A549 (cell line): ENCODE measurements around the gene JHY. TPM values are rescaled to one million over a fixed set of nuclear protein-coding genes. Genes with fewer than 3 reads are reported as not detected.

Source experiments
- ATAC-seq, 2 experiments: fragments of 200-7000 bp in 1 of 2; fragments of >200 bp in 1 of 2; cut with Nextera tagmentation in 1 of 2; cut with Tn5 transposase in 1 of 2; 3 replicates each; pipeline versions ENCODE4 v1.8.0 to v1.9.1; 2018 to 2020; ENCODE audit warnings: mild to moderate bottlenecking in 1 of 2, moderate library complexity in 1 of 2
- CTCF ChIA-PET: fragments of 300-600 bp; sonication (Branson Sonifier 250); formaldehyde crosslinking; extraction: SDS; loops from one replicate; lab custom pipeline; 2021; ENCODE audit warnings: antibody characterized with exemption, inconsistent platforms; lab: Yijun Ruan, JAX
- POLR2A ChIA-PET: fragments of 350-600 bp; formaldehyde crosslinking; extraction: SDS; loops from one replicate; lab custom pipeline; 2021; ENCODE audit warnings: antibody characterized with exemption, inconsistent platforms; lab: Yijun Ruan, JAX
- DNase-seq, 2 experiments: peaks; one replicate each; pipeline versions ENCODE4 v3.0.0 to v3.0.0-alpha.2; 2011 to 2016; ENCODE audit warnings: low read depth in 1 of 2, low spot score in 1 of 2
- FAIRE-seq: peaks from 2 replicates; lab custom pipeline; 2011; peaks lifted over from hg19 to GRCh38; lab: Jason Lieb, UNC
- H3K27ac ChIP-seq, 2 experiments: fragments of >200 bp; sonication (Bioruptor Twin); formaldehyde crosslinking; 3 replicates each; pipeline ENCODE4 v1.5.1; 2016 to 2017
- H3K4me1 ChIP-seq: fragments of >200 bp; sonication (Bioruptor Twin); formaldehyde crosslinking; 3 replicates; pipeline ENCODE4 v1.6.1; 2016
- H3K4me2 ChIP-seq: fragments of >200 bp; sonication (Bioruptor Twin); formaldehyde crosslinking; 3 replicates; pipeline ENCODE4 v1.6.1; 2016
- H3K4me3 ChIP-seq: fragments of >200 bp; sonication (Bioruptor Twin); formaldehyde crosslinking; 3 replicates; pipeline ENCODE4 v1.5.1; 2016
- H3K9me3 ChIP-seq: fragments of >200 bp; sonication (Bioruptor Twin); formaldehyde crosslinking; 3 replicates; pipeline ENCODE4 v1.6.1; 2016
- ATOH8 ChIP-seq: fragments of 250-450 bp; sonication (Bioruptor Pico); IDR thresholded peaks from 2 replicates; pipeline ENCODE4 v1.5.0; 2020; ENCODE audit warnings: low read depth, mild to moderate bottlenecking, moderate library complexity
- BCL3 ChIP-seq: fragments of >200 bp; sonication (Bioruptor Twin); formaldehyde crosslinking; IDR thresholded peaks from 3 replicates; pipeline ENCODE4 v1.6.1; 2016
- BHLHE40 ChIP-seq: IDR thresholded peaks from 2 replicates; pipeline ENCODE4 v1.6.1; 2012; ENCODE audit warnings: low read depth, low read length, inconsistent platforms
- CEBPB ChIP-seq, 2 experiments: fragments of >200 bp in 1 of 2; sonication (Bioruptor Twin) in 1 of 2; formaldehyde crosslinking in 1 of 2; IDR thresholded peaks; 2 replicates each; pipeline ENCODE4 v1.6.1; 2012 to 2016
- CHD2 ChIP-seq: fragments of 150-350 bp; IDR thresholded peaks from 2 replicates; pipeline ENCODE4 v1.6.1; 2014; ENCODE audit warnings: low read length; ENCODE audit not compliant: partially characterized antibody
- CTCF ChIP-seq: fragments of >200 bp; sonication (Bioruptor Twin); formaldehyde crosslinking; IDR thresholded peaks from 3 replicates; pipeline ENCODE4 v1.5.1; 2016
- EP300 ChIP-seq, 2 experiments: fragments of >200 bp; sonication (Bioruptor Twin); formaldehyde crosslinking; IDR thresholded peaks; 2 replicates in 1 of 2; 3 replicates in 1 of 2; pipeline ENCODE4 v1.6.1; 2016 to 2017
- ESRRA ChIP-seq: fragments of 150-350 bp; IDR thresholded peaks from 2 replicates; pipeline ENCODE4 v1.6.1; 2014; ENCODE audit warnings: mild to moderate bottlenecking, low read length, borderline replicate concordance
- FOSL2 ChIP-seq, 2 experiments: fragments of 450-650 bp in 1 of 2; fragments of >200 bp in 1 of 2; sonication (Bioruptor Twin) in 1 of 2; formaldehyde crosslinking; IDR thresholded peaks; 2 replicates each; pipeline versions ENCODE4 v1.5.0 to v1.6.1; 2016 to 2020; ENCODE audit warnings: mild to moderate bottlenecking in 1 of 2, moderate library complexity in 1 of 2
- FOXS1 ChIP-seq: fragments of 250-450 bp; sonication (Bioruptor Pico); IDR thresholded peaks from 2 replicates; pipeline ENCODE4 v1.5.0; 2020; ENCODE audit warnings: mild to moderate bottlenecking, moderate library complexity
- GATA3 ChIP-seq: IDR thresholded peaks from 2 replicates; pipeline ENCODE4 v1.6.1; 2012; ENCODE audit warnings: borderline replicate concordance
- HDAC2 ChIP-seq: fragments of 200-600 bp; sonication (generic); IDR thresholded peaks from 2 replicates; pipeline ENCODE4 v1.6.1; 2016
- HEYL ChIP-seq: fragments of 250-450 bp; sonication (Bioruptor Pico); IDR thresholded peaks from 2 replicates; pipeline ENCODE4 v1.8.0; 2021; ENCODE audit warnings: mild to moderate bottlenecking, moderate library complexity
- HOXB13 ChIP-seq: fragments of 250-450 bp; sonication (Bioruptor Pico); IDR thresholded peaks from 2 replicates; pipeline ENCODE4 v1.5.0; 2020; ENCODE audit warnings: low read depth, mild to moderate bottlenecking, moderate library complexity
- HOXB5 ChIP-seq: fragments of 250-450 bp; sonication (Bioruptor Pico); IDR thresholded peaks from 2 replicates; pipeline ENCODE4 v1.5.0; 2020; ENCODE audit warnings: mild to moderate bottlenecking, moderate library complexity
- KDM1A ChIP-seq: fragments of 200-600 bp; sonication (generic); IDR thresholded peaks from 2 replicates; pipeline ENCODE4 v1.6.1; 2016; ENCODE audit warnings: low read depth, mild to moderate bottlenecking
- MAFK ChIP-seq: fragments of 450-650 bp; IDR thresholded peaks from 2 replicates; pipeline ENCODE4 v1.6.1; 2014; ENCODE audit not compliant: partially characterized antibody
- MAX ChIP-seq: IDR thresholded peaks from 2 replicates; pipeline ENCODE4 v1.6.1; 2012
- MAZ ChIP-seq: fragments of 150-350 bp; IDR thresholded peaks from 2 replicates; pipeline ENCODE4 v1.6.1; 2014; ENCODE audit warnings: antibody characterized with exemption, low read depth, low read length, borderline replicate concordance
- MYC ChIP-seq: IDR thresholded peaks from 2 replicates; pipeline ENCODE4 v1.6.1; 2012; ENCODE audit warnings: mild to moderate bottlenecking, inconsistent platforms, low read length, improper control_type of control experiment, borderline replicate concordance
- NFE2L2 ChIP-seq: fragments of 150-350 bp; conservative IDR thresholded peaks from 2 replicates; pipeline ENCODE4 v1.6.1; 2014; ENCODE audit warnings: low read length
- NPAS2 ChIP-seq: fragments of 250-450 bp; sonication (Bioruptor Pico); IDR thresholded peaks from 2 replicates; pipeline ENCODE4 v1.8.0; 2022; ENCODE audit warnings: mild to moderate bottlenecking, moderate library complexity, borderline replicate concordance
- PBX3 ChIP-seq: IDR thresholded peaks from 2 replicates; pipeline ENCODE4 v1.6.1; 2012
- POLR2A ChIP-seq: IDR thresholded peaks from 2 replicates; pipeline ENCODE4 v1.6.1; 2012; ENCODE audit warnings: mild to moderate bottlenecking, low read length
- POLR2AphosphoS2 ChIP-seq: conservative IDR thresholded peaks from 2 replicates; pipeline ENCODE4 v1.6.1; 2012; ENCODE audit warnings: low read length, improper control_type of control experiment, inconsistent platforms
- RCOR1 ChIP-seq: fragments of 150-350 bp; IDR thresholded peaks from 2 replicates; pipeline ENCODE4 v1.6.1; 2014; ENCODE audit warnings: antibody characterized with exemption, low read length, low read depth
- SMC3 ChIP-seq: fragments of >200 bp; sonication (Bioruptor Twin); formaldehyde crosslinking; IDR thresholded peaks from 3 replicates; pipeline ENCODE4 v1.6.1; 2018; ENCODE audit warnings: inconsistent platforms
- TFCP2L1 ChIP-seq: fragments of 250-450 bp; sonication (Bioruptor Pico); IDR thresholded peaks from 2 replicates; pipeline ENCODE4 v1.5.0; 2021; ENCODE audit warnings: mild to moderate bottlenecking
- USF2 ChIP-seq: fragments of 450-650 bp; IDR thresholded peaks from 2 replicates; pipeline ENCODE4 v1.6.1; 2014; ENCODE audit warnings: antibody characterized with exemption
- ZSCAN20 ChIP-seq: fragments of 250-450 bp; sonication (Bioruptor Pico); IDR thresholded peaks from 2 replicates; pipeline ENCODE4 v1.8.0; 2022; ENCODE audit warnings: mild to moderate bottlenecking, moderate library complexity
- WGBS: methylation state at CpG from one replicate; pipeline ENCODE4 v1.1.6; 2017; ENCODE audit errors: missing lambda C conversion rate; 5-methylcytosine and 5-hydroxymethylcytosine counted together
- polyA plus RNA-seq, 4 experiments: library from polyadenylated mRNA; depleted of rRNA in 3 of 4; stranded (reverse); fragments of >200 nt; fragmentation: RNase III in 1 of 4; extraction: RNeasy Plus Mini Kit Qiagen cat#74134 plus additional on column Dnase treatment in 1 of 4; gene quantifications; 2 replicates in 3 of 4; 3 replicates in 1 of 4; pipeline ENCODE4 v1.2.3, GENCODE V29; 2011 to 2017

Gene JHY
- polyA plus RNA-seq, 2 of the 4 experiments (the other 2 are of a cell fraction) = 3.4 to 6.9 TPM

GRCh38 chr11:122998727-122999366 is 116.3 kb downstream of the JHY start:
- no peak for TF ChIP-seq TFCP2L1 (CRISPR knock-in tag)
- TF ChIP-seq MYC = no peak
- no peak for TF ChIP-seq EP300 (IDR thresholded peaks at IDR 0.05)
- no peak for TF ChIP-seq ATOH8 (CRISPR knock-in tag)
- no peak for TF ChIP-seq POLR2A
- TF ChIP-seq KDM1A = no peak
- TF ChIP-seq MAZ = no peak
- TF ChIP-seq PBX3 = no peak
- no peak for TF ChIP-seq ZSCAN20
- no peak for TF ChIP-seq USF2
- no peak for TF ChIP-seq ESRRA
- no peak for TF ChIP-seq HOXB13 (CRISPR knock-in tag)
- TF ChIP-seq CEBPB (IDR thresholded peaks at IDR 0.05) = no peak
- TF ChIP-seq MAX = no peak
- TF ChIP-seq CHD2 = no peak
- TF ChIP-seq BHLHE40 = no peak
- TF ChIP-seq HOXB5 (CRISPR knock-in tag) = no peak
- no peak for TF ChIP-seq NFE2L2
- FAIRE-seq (no peak), ATAC-seq (no peak), DNase-seq (no peak)
- H3K4me2 ChIP-seq = no peak overlapping the region
- ChIA-PET CTCF (no interaction called here), POLR2A (no interaction called here)
- WGBS = 80% methylated on average over 14 of the region's 14 CpGs
- no peaks in the 10 kb centered on the region for H3K9me3 ChIP-seq
- H3K4me1 ChIP-seq = no peaks in the 10 kb centered on the region
- no peak overlapping the region for H3K4me3 ChIP-seq
- H3K27ac ChIP-seq = no peak overlapping the region

- H3K4me3 ChIP-seq = no peak overlapping the region
- ChIA-PET CTCF (interaction anchor here (0.8 kb wide), 1 partner anchor 21 kb away, joined by 3 read pairs; no protein-coding TSS in a partner anchor), POLR2A (no interaction called here)
- H3K4me2 ChIP-seq = no peak overlapping the region
- whole genome bisulfite sequencing = 78% methylated on average over 5 of the region's 5 CpGs
- no peaks in the 10 kb centered on the region for H3K4me1 ChIP-seq
- no peak overlapping the region for H3K27ac ChIP-seq
- ATAC-seq (no peak), DNase-seq (no peak), FAIRE-seq (no peak)
- TF ChIP-seq POLR2AphosphoS2 (no peak), FOSL2 (IDR thresholded peaks at IDR 0.05) (no peak), FOSL2 (CRISPR knock-in tag; IDR thresholded peaks at IDR 0.05) (no peak), MAFK (no peak), SMC3 (no peak), FOXS1 (CRISPR knock-in tag) (no peak), TFCP2L1 (CRISPR knock-in tag) (no peak), NPAS2 (CRISPR knock-in tag) (no peak), GATA3 (no peak), HEYL (CRISPR knock-in tag) (no peak), MAZ (no peak), CTCF (no peak), RCOR1 (no peak), BCL3 (no peak), HDAC2 (no peak), ZSCAN20 (no peak)
- H3K9me3 ChIP-seq = no peaks in the 10 kb centered on the region
Measured at GRCh38 chr11:123000721-123001120, 118.2 kb downstream of the JHY start.
